ENCODE results near the gene CRLF3. TPM values are rescaled to one million over a fixed set of nuclear protein-coding genes. Genes with fewer than 3 reads are reported as not detected.

CRLF3 gene
- total RNA-seq, 1 donor: 22.5 TPM

DNA sequence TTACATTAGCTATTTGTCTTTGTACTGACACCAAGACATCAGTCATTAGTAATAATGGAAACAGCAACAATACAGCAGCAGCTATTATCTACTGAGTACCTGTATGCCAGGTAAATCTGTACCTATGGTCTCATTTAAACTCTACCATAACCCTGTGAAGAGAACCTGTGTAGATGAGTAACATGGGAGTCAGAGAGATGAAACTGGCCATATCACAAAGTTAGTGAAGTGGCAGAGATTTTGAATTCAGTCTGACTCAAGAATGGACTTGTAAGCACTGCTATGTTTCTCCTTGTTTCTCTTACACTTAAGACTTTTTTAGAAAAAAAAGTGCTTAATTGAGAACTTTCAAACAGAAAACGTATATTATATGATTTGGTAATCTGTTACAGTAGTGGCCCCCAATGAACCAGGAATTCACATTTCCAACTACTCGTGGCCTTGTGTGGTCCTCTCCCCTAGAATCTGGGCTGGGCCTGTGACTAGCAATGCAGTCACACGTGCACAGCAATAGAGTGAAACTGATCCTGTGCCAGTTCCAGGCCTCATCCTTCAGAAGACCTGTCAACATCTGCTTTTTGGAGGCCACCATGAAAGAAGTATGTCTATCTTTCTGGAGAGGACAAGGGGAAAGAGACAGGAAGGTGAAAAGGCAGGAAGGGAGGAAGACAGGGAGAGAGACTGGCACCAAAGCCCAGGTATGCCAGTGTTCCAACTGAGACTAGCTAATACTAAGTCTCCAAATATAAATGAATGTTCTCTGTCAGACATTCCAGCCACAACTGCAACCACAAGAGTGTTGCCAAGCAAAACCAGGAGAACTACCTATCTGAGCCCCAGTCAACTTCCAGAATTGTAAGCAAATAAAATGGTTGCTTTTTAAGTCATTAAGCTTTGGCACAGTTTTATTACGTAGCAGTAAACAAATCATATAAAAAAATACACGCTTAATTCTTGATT is 12.0 kb downstream of the CRLF3 start:
- TF ChIP-seq, protein P1, sequence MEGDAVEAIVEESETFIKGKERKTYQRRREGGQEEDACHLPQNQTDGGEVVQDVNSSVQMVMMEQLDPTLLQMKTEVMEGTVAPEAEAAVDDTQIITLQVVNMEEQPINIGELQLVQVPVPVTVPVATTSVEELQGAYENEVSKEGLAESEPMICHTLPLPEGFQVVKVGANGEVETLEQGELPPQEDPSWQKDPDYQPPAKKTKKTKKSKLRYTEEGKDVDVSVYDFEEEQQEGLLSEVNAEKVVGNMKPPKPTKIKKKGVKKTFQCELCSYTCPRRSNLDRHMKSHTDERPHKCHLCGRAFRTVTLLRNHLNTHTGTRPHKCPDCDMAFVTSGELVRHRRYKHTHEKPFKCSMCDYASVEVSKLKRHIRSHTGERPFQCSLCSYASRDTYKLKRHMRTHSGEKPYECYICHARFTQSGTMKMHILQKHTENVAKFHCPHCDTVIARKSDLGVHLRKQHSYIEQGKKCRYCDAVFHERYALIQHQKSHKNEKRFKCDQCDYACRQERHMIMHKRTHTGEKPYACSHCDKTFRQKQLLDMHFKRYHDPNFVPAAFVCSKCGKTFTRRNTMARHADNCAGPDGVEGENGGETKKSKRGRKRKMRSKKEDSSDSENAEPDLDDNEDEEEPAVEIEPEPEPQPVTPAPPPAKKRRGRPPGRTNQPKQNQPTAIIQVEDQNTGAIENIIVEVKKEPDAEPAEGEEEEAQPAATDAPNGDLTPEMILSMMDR (IDR thresholded peaks at IDR 0.05; ENCODE audit: insufficient read depth, low read depth, low read length): no peak
- no peak overlapping the region for H3K4me3 ChIP-seq (ENCODE audit: low read depth, low read length)
- no peak for DNase-seq (ENCODE audit: low read depth)

DNA sequence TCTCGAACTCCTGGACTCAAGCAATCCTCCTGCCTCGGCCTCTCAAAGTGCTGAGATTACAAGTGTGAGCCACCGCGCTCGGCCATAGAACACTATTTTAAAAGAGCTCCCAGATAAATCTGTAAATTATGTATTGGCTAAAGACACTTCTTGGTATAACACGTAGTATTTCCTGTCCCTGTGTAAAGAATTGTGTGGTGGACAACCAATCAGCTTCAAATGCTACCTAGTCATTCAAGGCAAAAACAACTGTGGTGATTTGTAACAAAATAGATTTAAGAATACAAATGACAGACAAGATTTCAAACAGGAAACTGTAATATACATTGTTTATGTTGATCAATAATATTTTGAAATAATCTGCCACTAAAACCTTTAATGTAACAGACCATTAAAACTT is 14.6 kb downstream of the CRLF3 start:
- no peak for DNase-seq (ENCODE audit: low read depth)
- no peak overlapping the region for H3K4me3 ChIP-seq (ENCODE audit: low read depth, low read length)
- TF ChIP-seq, protein P1 (IDR thresholded peaks at IDR 0.05; ENCODE audit: insufficient read depth, low read depth, low read length): no peak

DNA sequence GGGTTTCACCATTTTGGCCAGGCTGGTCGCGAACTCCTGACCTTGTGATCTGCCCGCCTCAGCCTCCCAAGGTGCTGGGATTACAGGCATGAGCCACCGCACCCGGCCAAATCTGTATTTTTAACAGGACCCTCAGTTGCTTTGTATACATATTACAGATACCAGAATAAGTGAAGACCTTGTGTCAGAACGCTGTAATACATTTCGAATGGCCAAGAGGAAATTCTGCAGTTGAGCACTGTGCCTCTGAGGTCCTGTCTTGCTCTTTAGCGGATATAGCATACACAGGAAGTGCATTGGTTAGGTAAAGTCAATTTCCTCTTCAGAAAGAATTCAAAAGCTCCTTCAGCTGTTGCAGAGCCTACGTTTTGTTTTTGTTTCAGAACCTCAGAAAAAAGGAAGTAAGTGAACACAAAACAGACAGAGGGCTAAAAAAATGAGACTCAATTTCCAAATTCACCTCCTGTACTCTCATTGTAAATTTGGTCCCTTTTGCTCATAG is 15.7 kb downstream of the CRLF3 start:
- no peak overlapping the region for H3K4me3 ChIP-seq (ENCODE audit: low read depth, low read length)
- TF ChIP-seq, protein P1 (IDR thresholded peaks at IDR 0.05; ENCODE audit: insufficient read depth, low read depth, low read length): no peak
- no peak for DNase-seq (ENCODE audit: low read depth)

GRCh38 chr17:30807896-30808295 is 16.6 kb downstream of the CRLF3 start:
- TF ChIP-seq, protein P1 (IDR thresholded peaks at IDR 0.05; ENCODE audit: insufficient read depth, low read depth, low read length): no peak

DNA sequence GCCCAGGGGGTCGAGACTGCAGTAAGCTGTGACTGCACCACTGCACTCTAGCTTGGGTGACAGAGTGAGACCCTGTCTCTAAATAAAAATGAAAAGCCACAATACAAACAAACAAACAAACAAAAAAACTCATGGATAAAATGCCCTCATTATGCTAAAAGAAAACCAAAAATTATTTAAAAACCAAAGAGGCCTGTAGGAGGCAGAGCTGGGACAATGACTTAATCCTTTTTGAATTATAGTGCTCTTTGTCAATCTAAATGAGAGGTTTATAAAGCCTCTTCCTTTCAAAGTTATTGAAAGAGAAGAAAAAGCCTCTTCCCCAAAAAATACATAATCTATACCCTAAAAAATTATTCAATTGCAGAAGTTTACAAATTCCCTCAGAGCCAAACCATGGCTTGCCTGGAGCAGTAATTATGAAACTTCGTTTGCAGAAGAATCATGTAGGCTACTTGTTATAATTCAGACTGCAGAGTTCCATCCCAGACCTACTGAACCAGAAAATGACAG is 18.5 kb downstream of the CRLF3 start:
- H3K4me3 ChIP-seq (ENCODE audit: low read depth, low read length): no peak overlapping the region
- no peak for DNase-seq (ENCODE audit: low read depth)
- TF ChIP-seq, protein P1 (IDR thresholded peaks at IDR 0.05; ENCODE audit: insufficient read depth, low read depth, low read length): peak; percentile 16

More at GRCh38 chr17:30807896-30808295, 16.6 kb downstream of the CRLF3 start:
- no peak for DNase-seq (ENCODE audit: low read depth)
- H3K4me3 ChIP-seq (ENCODE audit: low read depth, low read length): no peak overlapping the region

DNA sequence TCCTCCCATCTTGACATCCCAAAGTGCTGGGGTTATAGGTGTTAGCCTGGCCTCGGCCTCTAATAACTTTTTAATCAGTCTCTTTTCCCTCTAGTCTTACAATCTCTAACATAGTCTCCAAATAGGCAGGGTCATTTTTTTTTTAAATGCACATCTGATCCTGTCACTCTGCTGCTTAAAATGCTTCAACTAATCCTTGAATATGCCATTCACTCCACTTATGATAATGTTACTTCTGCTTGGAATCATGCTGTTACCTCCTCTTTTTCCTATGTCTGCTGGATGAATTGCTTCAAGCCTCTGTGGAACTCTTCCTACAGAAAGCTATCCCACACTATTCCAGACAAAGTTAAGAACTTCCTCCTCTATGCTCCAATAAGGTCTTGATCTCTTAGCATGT is 22.8 kb downstream of the CRLF3 start:
- no peak overlapping the region for H3K4me3 ChIP-seq (ENCODE audit: low read depth, low read length)
- no peak for DNase-seq (ENCODE audit: low read depth)
- TF ChIP-seq, protein P1 (IDR thresholded peaks at IDR 0.05; ENCODE audit: insufficient read depth, low read depth, low read length): no peak
